Renal cortex interstitium (tissue), 11 donors: ENCODE data around the gene ENPP7. TPM values are rescaled to one million over a fixed set of nuclear protein-coding genes. Genes with fewer than 3 reads are reported as not detected.

Experiments
- DNase-seq, 11 donors: peaks; one replicate each; pipeline ENCODE4 v3.0.0-alpha.2; 2013; ENCODE audit warnings: low read depth in 9 of 11, low spot score in 4 of 11; ENCODE audit errors: extremely low read depth in 1 of 11
- polyA plus RNA-seq, 3 donors: library from polyadenylated mRNA; unstranded; fragments of 120-200 nt; gene quantifications; one replicate each; pipeline ENCODE4 v1.2.1, GENCODE V29; 2013; ENCODE audit not compliant: insufficient read length in 3 of 3

Gene ENPP7
- polyA plus RNA-seq, 3 donors: 3.5 to 5.2 (median 5.1) TPM

- DNase-seq: no peak
Observed at GRCh38 chr17:79699386-79700036, 31.2 kb upstream of the ENPP7 start.

- DNase-seq: no peak
Observed at GRCh38 chr17:79700592-79700991, 30.2 kb upstream of the ENPP7 start.

- no peak for DNase-seq
Observed at GRCh38 chr17:79702034-79702433, 28.7 kb upstream of the ENPP7 start.

- no peak for DNase-seq
Observed at GRCh38 chr17:79702550-79703236, 28.1 kb upstream of the ENPP7 start.

- DNase-seq: no peak
Observed at GRCh38 chr17:79704691-79705090, 26.1 kb upstream of the ENPP7 start.

GRCh38 chr17:79705674-79706073 is 25.1 kb upstream of the ENPP7 start:
- no peak for DNase-seq

- peak in 4 of 11 donors; percentile 24 to 41 (median 30) for DNase-seq
Observed at GRCh38 chr17:79706931-79707850, 23.6 kb upstream of the ENPP7 start.

- peak in 4 of 11 donors; percentile 25 to 56 (median 35) for DNase-seq
Observed at GRCh38 chr17:79707931-79708891, 22.5 kb upstream of the ENPP7 start.

- DNase-seq: no peak
Observed at GRCh38 chr17:79711715-79712305, 18.9 kb upstream of the ENPP7 start.

- DNase-seq: no peak
Observed at GRCh38 chr17:79713391-79713790, 17.4 kb upstream of the ENPP7 start.

- no peak for DNase-seq
Observed at GRCh38 chr17:79714176-79715097, 16.3 kb upstream of the ENPP7 start.

- no peak for DNase-seq
Observed at GRCh38 chr17:79715098-79715942, 15.4 kb upstream of the ENPP7 start.

GRCh38 chr17:79715943-79716797 is 14.6 kb upstream of the ENPP7 start:
- no peak for DNase-seq

GRCh38 chr17:79720705-79721292 is 9.9 kb upstream of the ENPP7 start:
- DNase-seq: no peak

- DNase-seq: no peak
Observed at GRCh38 chr17:79721993-79722671, 8.6 kb upstream of the ENPP7 start.
